ENCODE data around the gene RNF157. TPM values are rescaled to one million over a fixed set of nuclear protein-coding genes. Genes with fewer than 3 reads are reported as not detected.
A peak's percentile ranks its signal among the peaks of the same experiment; 100 is the strongest.

Gene RNF157
- total and polyA plus RNA-seq, 9 of the 15 experiments (the other 6 are each of a cell fraction or from before 2014, with no cell fraction given): 8.1 to 31.7 (median 20.8) TPM

- no peak for TF ChIP-seq CLOCK (CRISPR knock-in tag; IDR thresholded peaks at IDR 0.05; ENCODE audit: borderline replicate concordance)
- no peak for TF ChIP-seq SMAD1 (IDR thresholded peaks at IDR 0.05; ENCODE audit: low read depth, low read length, partially characterized antibody)
- no peak for TF ChIP-seq BRD4 (IDR thresholded peaks at IDR 0.05)
- TF ChIP-seq ZNF609 (CRISPR knock-in tag; IDR thresholded peaks at IDR 0.05; ENCODE audit: borderline replicate concordance): no peak
- no peak for TF ChIP-seq SMARCA5 (IDR thresholded peaks at IDR 0.05)
- no peak for TF ChIP-seq SLC30A9 (CRISPR knock-in tag; IDR thresholded peaks at IDR 0.05)
- peak; percentile 79 for TF ChIP-seq CXXC5 (CRISPR knock-in tag; IDR thresholded peaks at IDR 0.05)
- TF ChIP-seq NKRF (IDR thresholded peaks at IDR 0.05; ENCODE audit: borderline replicate concordance): no peak; the same call in 1 of the 2 replicates
- no peak for TF ChIP-seq BCLAF1 (IDR thresholded peaks at IDR 0.05; ENCODE audit: borderline replicate concordance in 1 of 2, control insufficient read depth in 1 of 2, low read depth in 2 of 2, low read length in 1 of 2)
- TF ChIP-seq ATF4 (CRISPR knock-in tag; IDR thresholded peaks at IDR 0.05): no peak
- TF ChIP-seq TSC22D4 (tag; IDR thresholded peaks at IDR 0.05): no peak
These were observed 58.1 kb downstream of the RNF157 start (continued) for GRCh38 chr17:76182016-76182764.
